Subcutaneous abdominal adipose tissue (tissue), 5 donors: ENCODE measurements around the gene TESK2.

Experiments used
- H3K27ac ChIP-seq: one replicate; pipeline ENCODE4 v1.7.0; 2013; ENCODE audit warnings: low read depth, mild to moderate bottlenecking, inconsistent platforms, low read length, moderate library complexity
- H3K27me3 ChIP-seq, 5 donors: one replicate each; pipeline ENCODE4 v1.7.0; 2013; ENCODE audit warnings: low read length in 5 of 5, inconsistent platforms in 1 of 5; ENCODE audit not compliant: control insufficient read depth in 5 of 5, insufficient read depth in 4 of 5
- H3K36me3 ChIP-seq, 5 donors: one replicate each; pipeline ENCODE4 v1.7.0; 2013; ENCODE audit warnings: low read length in 5 of 5; ENCODE audit not compliant: control insufficient read depth in 5 of 5, insufficient read depth in 5 of 5
- H3K4me1 ChIP-seq, 5 donors: one replicate each; pipeline ENCODE4 v1.7.0; 2013; ENCODE audit warnings: low read length in 5 of 5, mild to moderate bottlenecking in 3 of 5, moderate library complexity in 1 of 5; ENCODE audit not compliant: control insufficient read depth in 5 of 5, insufficient read depth in 5 of 5
- H3K4me3 ChIP-seq, 5 donors: one replicate each; pipeline ENCODE4 v1.7.0; 2013; ENCODE audit warnings: low read length in 5 of 5, low read depth in 1 of 5
- H3K9ac ChIP-seq, 5 donors: one replicate each; pipeline ENCODE4 v1.7.0; 2013; ENCODE audit warnings: low read length in 5 of 5, mild to moderate bottlenecking in 4 of 5, moderate library complexity in 3 of 5
- H3K9me3 ChIP-seq, 5 donors: one replicate each; pipeline ENCODE4 v1.7.0; 2013; ENCODE audit warnings: low read length in 5 of 5; ENCODE audit not compliant: control insufficient read depth in 5 of 5
- donor health status: healthy.
- donor health status: healthy.
- donor health status: healthy.
- donor health status: healthy.
- donor health status: healthy.

TESK2 gene

DNA sequence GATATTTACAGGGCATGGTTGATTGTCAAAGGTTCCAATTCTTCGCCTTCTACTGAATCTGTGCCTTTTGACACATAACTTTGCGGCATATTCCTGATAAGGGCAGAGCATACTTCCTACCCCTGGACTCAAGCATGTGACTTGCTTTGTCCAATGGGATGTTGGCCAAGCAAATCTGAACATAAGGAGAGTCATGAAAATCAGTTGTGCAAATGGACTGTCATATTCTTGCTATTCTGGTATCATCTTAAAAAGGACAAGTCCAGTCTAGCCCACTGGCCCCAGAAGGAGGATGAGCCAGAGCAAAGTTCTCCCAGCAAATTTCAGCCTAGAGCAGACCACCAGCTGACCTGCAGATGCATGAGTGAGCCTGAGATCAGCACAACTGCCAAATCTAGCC lies 109.7 kb downstream of the TESK2 start:
- no peak overlapping the region for H3K9ac ChIP-seq
- no peaks in the 10 kb centered on the region for H3K4me1 ChIP-seq
- H3K9me3 ChIP-seq: no peaks in the 10 kb centered on the region
- H3K4me3 ChIP-seq: no peak overlapping the region
- H3K27me3 ChIP-seq: no peaks in the 10 kb centered on the region
- H3K36me3 ChIP-seq: no peaks in the 10 kb centered on the region
- no peak overlapping the region for H3K27ac ChIP-seq

DNA sequence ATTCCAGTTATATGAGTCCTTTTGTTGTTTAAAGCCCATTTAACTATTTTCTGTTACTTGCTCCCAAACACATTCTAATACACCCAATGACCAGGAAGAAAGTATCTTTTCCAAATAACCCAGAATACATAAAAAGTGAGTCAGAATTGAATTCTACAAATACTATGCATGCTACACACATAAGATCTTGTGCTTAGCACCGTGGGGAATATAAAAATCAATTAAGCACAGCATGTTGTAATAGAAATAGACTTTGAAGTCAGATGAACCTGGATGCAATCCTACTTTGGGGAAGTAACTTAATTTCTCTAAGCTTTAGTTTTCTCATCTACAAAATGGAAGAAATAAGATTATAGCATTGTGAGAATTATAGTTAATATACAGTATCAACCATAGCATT lies 110.2 kb downstream of the TESK2 start:
- H3K36me3 ChIP-seq: no peaks in the 10 kb centered on the region
- no peaks in the 10 kb centered on the region for H3K27me3 ChIP-seq
- no peak overlapping the region for H3K4me3 ChIP-seq
- H3K9me3 ChIP-seq: no peaks in the 10 kb centered on the region
- no peak overlapping the region for H3K27ac ChIP-seq
- no peak overlapping the region for H3K9ac ChIP-seq
- peaks cover 0 to 2% (median 0%) of the 10 kb centered on the region in 5 donors for H3K4me1 ChIP-seq

DNA sequence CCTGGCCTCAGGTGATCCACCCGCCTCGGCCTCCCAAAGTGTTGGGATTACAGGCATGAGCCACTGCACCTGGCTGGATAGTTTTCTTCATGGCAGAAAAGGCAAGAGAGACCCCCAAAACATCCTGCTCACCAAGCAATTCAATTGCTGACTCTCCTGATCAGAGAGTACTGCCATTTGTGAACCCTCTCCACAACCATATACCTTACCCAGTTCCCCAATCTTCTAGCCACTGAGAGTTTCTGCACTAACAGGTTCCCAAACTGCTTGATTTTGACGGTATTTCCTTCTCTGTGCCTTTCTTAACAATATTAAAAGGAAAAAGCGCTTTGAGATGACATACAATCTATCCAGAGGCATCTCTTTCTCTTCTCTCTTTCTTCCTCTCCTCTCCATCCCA lies 110.8 kb downstream of the TESK2 start:
- H3K4me3 ChIP-seq: no peak overlapping the region
- H3K36me3 ChIP-seq: no peaks in the 10 kb centered on the region
- no peaks in the 10 kb centered on the region for H3K27me3 ChIP-seq
- no peak overlapping the region for H3K9ac ChIP-seq
- H3K4me1 ChIP-seq: peaks cover 0 to 3% (median 0%) of the 10 kb centered on the region in 5 donors
- no peaks in the 10 kb centered on the region for H3K9me3 ChIP-seq
- H3K27ac ChIP-seq: no peak overlapping the region

DNA sequence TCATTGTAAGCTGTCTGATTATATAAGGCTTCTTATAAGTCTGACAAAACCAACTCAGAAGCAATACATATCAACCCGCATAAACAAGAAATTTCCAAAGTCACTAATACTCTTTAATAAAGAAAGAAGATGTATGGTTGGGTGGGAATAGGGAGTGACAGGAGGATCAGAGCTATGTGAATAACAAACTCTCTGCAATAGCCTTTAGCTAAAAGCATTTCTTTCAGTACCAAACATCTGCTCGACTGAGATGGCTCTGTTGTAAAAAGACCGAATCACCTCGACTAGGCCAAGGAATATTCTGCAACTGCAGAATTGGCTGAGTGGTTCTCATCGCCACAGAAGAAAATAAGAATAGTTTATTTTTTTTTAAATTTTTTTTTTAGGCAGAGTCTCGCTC lies 111.4 kb downstream of the TESK2 start:
- H3K4me1 ChIP-seq: peaks cover 0 to 3% (median 0%) of the 10 kb centered on the region in 5 donors
- no peaks in the 10 kb centered on the region for H3K9me3 ChIP-seq

DNA sequence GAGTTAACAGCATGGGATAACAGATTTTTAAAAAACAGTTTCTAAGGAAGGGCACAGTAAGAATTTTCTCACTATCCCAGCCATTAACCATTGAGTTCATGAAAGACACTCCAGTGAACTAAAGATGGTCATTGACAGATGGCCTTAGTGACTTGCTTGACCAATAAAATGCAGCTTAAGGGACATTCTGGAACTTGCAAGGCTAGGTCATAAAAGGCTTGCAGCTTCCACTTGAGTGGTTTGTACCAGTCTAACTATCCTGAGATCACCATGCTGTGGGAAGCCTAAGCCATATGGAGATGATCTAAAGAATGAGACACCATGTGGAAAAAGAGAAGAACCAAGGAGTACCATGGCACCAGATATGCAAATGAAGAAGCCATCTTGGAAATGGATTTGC lies 112.8 kb downstream of the TESK2 start:
- no peaks in the 10 kb centered on the region for H3K9me3 ChIP-seq
- H3K4me1 ChIP-seq: peaks cover 0 to 3% (median 0%) of the 10 kb centered on the region in 5 donors
- H3K27me3 ChIP-seq: no peaks in the 10 kb centered on the region
- no peak overlapping the region for H3K9ac ChIP-seq
- no peaks in the 10 kb centered on the region for H3K36me3 ChIP-seq
- no peak overlapping the region for H3K4me3 ChIP-seq
- H3K27ac ChIP-seq: no peak overlapping the region

More for the DNA sequence above, 111.4 kb downstream of the TESK2 start:
- no peaks in the 10 kb centered on the region for H3K27me3 ChIP-seq
- H3K4me3 ChIP-seq: no peak overlapping the region
- H3K27ac ChIP-seq: no peak overlapping the region
- H3K9ac ChIP-seq: no peak overlapping the region
- H3K36me3 ChIP-seq: no peaks in the 10 kb centered on the region

DNA sequence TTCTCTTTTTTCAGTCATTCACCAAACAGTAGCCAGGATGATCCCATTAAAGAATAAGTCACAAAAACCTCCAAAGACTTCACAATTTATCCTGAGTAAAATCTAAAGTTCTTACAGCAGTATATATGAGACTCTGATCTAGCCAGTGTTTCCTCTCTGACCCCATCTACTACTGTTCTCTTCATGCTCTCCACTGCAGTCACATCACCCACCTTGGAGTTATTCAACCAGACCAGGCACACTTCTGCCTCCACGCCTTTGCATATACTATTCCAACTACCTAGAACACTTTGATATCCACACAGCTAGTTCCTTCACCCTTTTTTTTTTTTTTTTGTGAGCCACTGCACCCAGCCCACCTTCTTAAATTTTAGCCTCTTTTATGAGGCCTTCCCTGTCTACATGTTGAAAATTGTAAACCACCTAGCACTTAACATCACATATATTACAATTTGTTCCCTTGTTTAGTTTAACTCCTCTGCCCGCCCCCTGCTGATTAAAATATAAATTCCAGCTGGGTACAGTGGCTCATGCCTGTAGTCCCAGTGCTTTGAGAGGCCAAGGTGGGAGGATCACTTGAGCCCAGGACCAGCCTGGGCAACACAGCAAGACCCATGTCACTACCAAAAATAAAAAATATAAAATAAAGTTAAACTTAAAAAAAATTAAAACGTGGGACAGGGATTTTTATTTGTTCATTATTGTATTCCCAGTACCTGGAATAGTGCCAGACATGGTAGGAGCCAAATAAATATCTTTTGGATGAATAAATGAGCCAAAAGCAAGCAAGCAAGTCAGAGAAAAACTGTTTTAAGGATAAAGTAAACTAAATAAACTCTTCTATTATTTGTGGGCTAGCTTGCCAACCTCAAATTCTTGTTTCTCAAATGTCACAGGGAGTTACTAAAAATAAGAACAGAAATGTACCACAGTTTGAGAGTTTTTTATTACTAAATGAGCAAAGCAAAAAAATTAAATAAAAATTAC lies 115.6 kb downstream of the TESK2 start:
- H3K36me3 ChIP-seq: no peaks in the 10 kb centered on the region

DNA sequence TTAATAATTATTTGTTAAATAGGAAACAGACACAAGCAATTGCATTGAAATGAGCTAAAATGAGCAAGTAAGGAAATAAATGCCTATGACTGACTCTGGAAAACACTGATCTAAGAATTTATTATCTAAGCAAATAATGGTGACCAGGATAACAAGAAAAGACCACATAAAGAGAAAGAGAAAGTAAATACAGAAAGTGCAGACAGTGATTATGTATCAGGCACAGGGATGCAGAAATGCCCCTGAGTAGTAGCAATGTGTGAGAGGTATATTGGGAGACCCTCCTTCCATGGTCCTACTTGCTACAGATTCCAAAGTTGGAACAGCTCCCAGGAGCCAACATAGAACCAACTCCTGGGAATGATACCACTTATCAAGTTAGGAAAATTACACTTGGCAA lies 117.4 kb downstream of the TESK2 start:
- Histone ChIP-seq H3K27me3 (no peaks in the 10 kb centered on the region), H3K4me1 (peaks cover 0 to 3% (median 0%) of the 10 kb centered on the region in 5 donors), H3K27ac (no peak overlapping the region), H3K4me3 (no peak overlapping the region), H3K9ac (no peak overlapping the region), H3K36me3 (no peaks in the 10 kb centered on the region), H3K9me3 (no peaks in the 10 kb centered on the region)

More for the DNA sequence above, 115.6 kb downstream of the TESK2 start:
- H3K9ac ChIP-seq: no peak overlapping the region
- H3K27me3 ChIP-seq: no peaks in the 10 kb centered on the region
- no peaks in the 10 kb centered on the region for H3K9me3 ChIP-seq
- H3K4me3 ChIP-seq: no peak overlapping the region
- peaks cover 0 to 3% (median 0%) of the 10 kb centered on the region in 5 donors for H3K4me1 ChIP-seq
- H3K27ac ChIP-seq: no peak overlapping the region

DNA sequence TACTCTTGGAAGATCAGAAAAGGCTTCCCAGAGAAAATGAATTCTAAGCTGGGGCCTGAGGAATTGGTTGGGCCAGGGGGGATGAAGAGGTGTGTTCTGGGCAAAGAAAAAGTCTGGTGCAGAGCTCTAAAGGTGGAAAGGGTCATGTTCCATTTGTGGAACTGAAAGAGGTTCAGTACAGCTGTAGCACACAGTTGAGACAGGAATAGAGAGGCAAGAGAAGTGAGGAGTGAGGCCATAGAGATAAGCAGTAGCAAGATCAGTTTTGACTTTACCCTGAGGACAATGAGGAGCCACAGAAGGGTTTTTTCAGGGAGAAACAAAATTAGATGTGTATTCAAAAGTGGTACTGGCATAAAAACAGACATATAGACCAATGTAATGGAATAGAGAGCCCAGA lies 120.4 kb downstream of the TESK2 start:
- H3K4me3 ChIP-seq: no peak overlapping the region
- H3K27ac ChIP-seq: no peak overlapping the region
- no peaks in the 10 kb centered on the region for H3K36me3 ChIP-seq
- no peaks in the 10 kb centered on the region for H3K9me3 ChIP-seq
- no peak overlapping the region for H3K9ac ChIP-seq
- H3K4me1 ChIP-seq: peaks cover 0 to 3% (median 0%) of the 10 kb centered on the region in 5 donors
- H3K27me3 ChIP-seq: no peaks in the 10 kb centered on the region

DNA sequence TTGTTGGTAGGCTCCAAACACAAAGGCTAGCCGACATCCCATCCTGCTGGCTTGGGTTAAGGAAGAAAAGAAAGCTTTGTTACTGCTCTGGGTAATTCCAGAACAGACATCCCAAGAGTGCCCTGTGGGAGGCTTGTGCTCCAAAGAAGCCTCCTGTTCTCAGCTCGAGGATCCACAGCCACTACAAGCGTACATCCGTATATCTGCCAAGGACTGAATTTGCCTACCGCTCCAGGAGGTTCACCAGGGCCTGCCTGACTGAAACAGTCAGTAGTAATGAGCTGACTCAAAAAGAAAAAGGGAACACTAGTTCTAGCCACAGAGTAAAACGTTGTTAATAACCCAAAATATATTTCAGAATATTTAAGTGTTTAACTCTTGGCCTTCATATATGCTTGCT lies 125.9 kb downstream of the TESK2 start:
- H3K9me3 ChIP-seq: no peaks in the 10 kb centered on the region
- H3K27me3 ChIP-seq: no peaks in the 10 kb centered on the region
- H3K9ac ChIP-seq: no peak overlapping the region
- no peaks in the 10 kb centered on the region for H3K36me3 ChIP-seq
- H3K4me3 ChIP-seq: no peak overlapping the region
- peaks cover 0 to 16% (median 11%) of the 10 kb centered on the region in 5 donors for H3K4me1 ChIP-seq
- H3K27ac ChIP-seq: no peak overlapping the region

DNA sequence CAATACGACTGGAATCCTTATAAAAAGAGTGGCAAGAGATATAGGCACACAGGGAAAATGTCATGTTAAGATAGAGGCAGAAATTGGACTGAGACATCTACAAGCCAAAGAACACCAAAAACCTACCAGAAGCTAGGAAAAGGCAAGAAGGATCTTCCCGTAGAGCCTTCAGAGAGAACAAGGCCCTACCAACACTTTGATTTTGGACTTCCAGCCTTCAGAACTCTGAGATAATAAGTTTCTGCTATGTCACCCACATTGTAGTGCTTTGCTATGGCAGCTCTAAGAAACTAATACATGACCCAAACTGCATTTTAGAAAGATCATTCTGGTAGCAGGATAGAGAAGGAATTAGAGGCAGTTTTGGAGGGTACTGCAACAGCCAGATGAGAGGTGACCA lies 126.7 kb downstream of the TESK2 start:
- Histone ChIP-seq H3K27me3 (no peaks in the 10 kb centered on the region), H3K4me3 (no peak overlapping the region), H3K36me3 (no peaks in the 10 kb centered on the region), H3K27ac (no peak overlapping the region), H3K9ac (no peak overlapping the region), H3K9me3 (no peaks in the 10 kb centered on the region), H3K4me1 (peaks cover 0 to 18% (median 13%) of the 10 kb centered on the region in 5 donors)
